B cell (primary cell): Measurements from ENCODE around the gene CUL5.

Source experiments
- CTCF ChIP-seq: fragments of 200-600 bp; IDR thresholded peaks from one replicate; pipeline ENCODE4 v1.8.0; 2022; ENCODE audit warnings: antibody characterized with exemption, mild to moderate bottlenecking
- EZH2 ChIP-seq: IDR thresholded peaks from 2 replicates; pipeline ENCODE4 v1.6.1; 2012; ENCODE audit warnings: borderline replicate concordance, low read depth, mild to moderate bottlenecking, moderate library complexity, low read length; ENCODE audit not compliant: insufficient read depth, poor library complexity, severe bottlenecking

- no peak for TF ChIP-seq CTCF
- no peak for TF ChIP-seq EZH2
Measured at GRCh38 chr11:108122166-108122628, 113.5 kb downstream of the CUL5 start.
